ENCODE data around the gene POP4. TPM values are rescaled to one million over a fixed set of nuclear protein-coding genes. Genes with fewer than 3 reads are reported as not detected.

POP4 gene
- total RNA-seq, 4 donors from 2014 or later = 52.8 to 73.5 (median 71.5) TPM

- no peak for TF ChIP-seq EP300 (IDR thresholded peaks at IDR 0.05)
- no peak for DNase-seq (ENCODE audit: extremely low spot score)
- Histone ChIP-seq H3K27ac (replicated peaks in 1 of 4) (no peak overlapping the region), H3K4me3 (no peak overlapping the region), H3K27me3 (no peaks in the 10 kb centered on the region), H3K36me3 (no peaks in the 10 kb centered on the region), H3K4me1 (peaks cover 12 to 17% (median 15%) of the 10 kb centered on the region in 4 donors), H3K9me3 (no peaks in the 10 kb centered on the region)
- 73% methylated on average over 7 of the region's 7 CpGs for WGBS
- intact Hi-C loops (cut with DNase I) = no loop called here
Measured at GRCh38 chr19:29643361-29643935, 37.4 kb downstream of the POP4 start.

DNA sequence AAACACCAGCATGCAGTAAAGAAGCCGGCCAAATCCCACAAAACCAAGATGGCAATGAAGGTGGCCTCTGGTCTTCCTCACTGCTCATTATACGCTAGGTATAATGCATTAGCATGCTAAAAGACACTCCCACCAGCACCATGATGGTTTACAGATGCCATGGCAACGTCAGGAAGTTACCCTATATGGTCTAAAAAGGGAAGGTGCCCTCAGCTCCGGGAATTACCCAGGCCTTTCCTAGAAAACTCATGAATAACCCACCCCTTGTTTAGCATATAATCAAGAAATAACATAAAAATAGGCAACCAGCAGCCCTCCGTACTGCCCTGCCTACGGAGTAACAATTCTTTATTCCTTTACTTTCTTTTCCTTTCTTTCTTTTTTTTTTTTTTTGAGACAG is 38.1 kb downstream of the POP4 start:
- WGBS = 85% methylated on average over 6 of the region's 6 CpGs
- Histone ChIP-seq H3K27me3 (no peaks in the 10 kb centered on the region), H3K9me3 (no peaks in the 10 kb centered on the region), H3K4me3 (no peak overlapping the region), H3K36me3 (no peaks in the 10 kb centered on the region), H3K27ac (replicated peaks in 1 of 4) (no peak overlapping the region), H3K4me1 (peaks cover 12 to 17% (median 15%) of the 10 kb centered on the region in 4 donors)
- TF ChIP-seq POLR2AphosphoS5 (IDR thresholded peaks at IDR 0.05) (no peak), POLR2A (IDR thresholded peaks at IDR 0.05; ENCODE audit: low read depth) (no peak), EP300 (IDR thresholded peaks at IDR 0.05) (no peak)
- TF ChIP-seq, protein P1, sequence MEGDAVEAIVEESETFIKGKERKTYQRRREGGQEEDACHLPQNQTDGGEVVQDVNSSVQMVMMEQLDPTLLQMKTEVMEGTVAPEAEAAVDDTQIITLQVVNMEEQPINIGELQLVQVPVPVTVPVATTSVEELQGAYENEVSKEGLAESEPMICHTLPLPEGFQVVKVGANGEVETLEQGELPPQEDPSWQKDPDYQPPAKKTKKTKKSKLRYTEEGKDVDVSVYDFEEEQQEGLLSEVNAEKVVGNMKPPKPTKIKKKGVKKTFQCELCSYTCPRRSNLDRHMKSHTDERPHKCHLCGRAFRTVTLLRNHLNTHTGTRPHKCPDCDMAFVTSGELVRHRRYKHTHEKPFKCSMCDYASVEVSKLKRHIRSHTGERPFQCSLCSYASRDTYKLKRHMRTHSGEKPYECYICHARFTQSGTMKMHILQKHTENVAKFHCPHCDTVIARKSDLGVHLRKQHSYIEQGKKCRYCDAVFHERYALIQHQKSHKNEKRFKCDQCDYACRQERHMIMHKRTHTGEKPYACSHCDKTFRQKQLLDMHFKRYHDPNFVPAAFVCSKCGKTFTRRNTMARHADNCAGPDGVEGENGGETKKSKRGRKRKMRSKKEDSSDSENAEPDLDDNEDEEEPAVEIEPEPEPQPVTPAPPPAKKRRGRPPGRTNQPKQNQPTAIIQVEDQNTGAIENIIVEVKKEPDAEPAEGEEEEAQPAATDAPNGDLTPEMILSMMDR (IDR thresholded peaks at IDR 0.05) = no peak
- DNase-seq (ENCODE audit: extremely low spot score) = no peak
- intact Hi-C loops (cut with DNase I) = no loop called here

GRCh38 chr19:29645491-29645867 is 39.4 kb downstream of the POP4 start:
- Histone ChIP-seq H3K36me3 (no peaks in the 10 kb centered on the region), H3K4me3 (no peak overlapping the region), H3K27me3 (no peaks in the 10 kb centered on the region), H3K9me3 (no peaks in the 10 kb centered on the region), H3K27ac (replicated peaks in 1 of 4) (no peak overlapping the region), H3K4me1 (peaks cover 12 to 17% (median 15%) of the 10 kb centered on the region in 4 donors)
- DNase-seq (ENCODE audit: extremely low spot score) = no peak
- intact Hi-C loops (cut with DNase I) = no loop called here
- 50% methylated on average over 5 of the region's 5 CpGs for WGBS
- TF ChIP-seq, protein P1 (IDR thresholded peaks at IDR 0.05) = no peak
- TF ChIP-seq POLR2A (IDR thresholded peaks at IDR 0.05; ENCODE audit: low read depth) = no peak
- no peak for TF ChIP-seq EP300 (IDR thresholded peaks at IDR 0.05)

GRCh38 chr19:29645911-29646310 is 39.8 kb downstream of the POP4 start:
- intact Hi-C loops (cut with DNase I) = no loop called here
- no peak for TF ChIP-seq POLR2AphosphoS5 (IDR thresholded peaks at IDR 0.05)
- TF ChIP-seq, protein P1 (IDR thresholded peaks at IDR 0.05) = no peak
- no peak for TF ChIP-seq POLR2A (IDR thresholded peaks at IDR 0.05; ENCODE audit: low read depth)
- TF ChIP-seq EP300 (IDR thresholded peaks at IDR 0.05) = no peak
- WGBS = 34% methylated on average over 8 of the region's 8 CpGs
- H3K36me3 ChIP-seq = no peaks in the 10 kb centered on the region
- peaks cover 12 to 17% (median 15%) of the 10 kb centered on the region in 4 donors for H3K4me1 ChIP-seq
- no peak for DNase-seq (ENCODE audit: extremely low spot score)
- no peaks in the 10 kb centered on the region for H3K27me3 ChIP-seq
- H3K4me3 ChIP-seq = no peak overlapping the region
- H3K27ac ChIP-seq (replicated peaks in 1 of 4) = no peak overlapping the region
- H3K9me3 ChIP-seq = no peaks in the 10 kb centered on the region

DNA sequence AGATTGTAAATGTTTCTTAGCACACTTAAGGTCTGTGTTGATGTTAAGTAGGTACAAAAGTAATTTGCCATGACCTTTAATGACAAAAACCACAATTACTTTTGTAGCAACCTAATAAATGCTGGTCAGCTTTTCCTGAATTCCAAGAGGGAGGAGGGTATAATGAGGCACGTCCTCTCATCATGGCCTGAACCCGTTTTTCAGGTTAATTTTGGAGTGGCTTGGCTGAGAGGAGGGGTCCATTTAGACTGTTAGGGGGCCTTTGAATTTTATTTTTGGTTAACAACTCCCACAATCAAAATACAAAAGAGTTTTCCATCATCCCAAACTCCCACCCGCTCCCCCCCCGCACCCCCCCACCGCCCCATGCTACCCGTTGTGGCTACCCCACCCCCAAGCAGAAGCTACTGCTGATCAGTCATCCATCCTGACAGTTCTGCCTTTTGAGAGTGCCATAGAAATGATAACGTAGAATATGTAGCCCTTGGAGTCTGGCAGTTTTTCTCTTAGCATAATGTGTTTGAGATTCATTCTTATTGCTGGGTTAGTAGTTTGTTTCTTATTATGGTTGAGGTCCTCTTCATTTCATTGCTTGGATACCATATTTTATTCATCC is 44.8 kb downstream of the POP4 start:
- no peak for TF ChIP-seq POLR2AphosphoS5 (IDR thresholded peaks at IDR 0.05)
- TF ChIP-seq, protein P1 (IDR thresholded peaks at IDR 0.05) = no peak
- TF ChIP-seq POLR2A (IDR thresholded peaks at IDR 0.05; ENCODE audit: low read depth) = no peak
- no peak overlapping the region for H3K27ac ChIP-seq (replicated peaks in 1 of 4)
- H3K36me3 ChIP-seq = no peaks in the 10 kb centered on the region
- H3K27me3 ChIP-seq = no peaks in the 10 kb centered on the region
- H3K4me3 ChIP-seq = no peak overlapping the region
- H3K4me1 ChIP-seq = peaks cover 2 to 7% (median 6%) of the 10 kb centered on the region in 4 donors
- intact Hi-C loops (cut with DNase I) = no loop called here
- DNase-seq (ENCODE audit: extremely low spot score) = no peak
- H3K9me3 ChIP-seq = no peaks in the 10 kb centered on the region
- WGBS = 66% methylated on average over 7 of the region's 7 CpGs

All from esophagus muscularis mucosa (tissue), 4 donors.